ENCODE results near the gene WDR13.
"Not testable (repeated sequence)": the region's sequence is repeated elsewhere in the genome, so short reads cannot be mapped to it uniquely, and the experiment has no call there.

The WDR13 gene

DNA sequence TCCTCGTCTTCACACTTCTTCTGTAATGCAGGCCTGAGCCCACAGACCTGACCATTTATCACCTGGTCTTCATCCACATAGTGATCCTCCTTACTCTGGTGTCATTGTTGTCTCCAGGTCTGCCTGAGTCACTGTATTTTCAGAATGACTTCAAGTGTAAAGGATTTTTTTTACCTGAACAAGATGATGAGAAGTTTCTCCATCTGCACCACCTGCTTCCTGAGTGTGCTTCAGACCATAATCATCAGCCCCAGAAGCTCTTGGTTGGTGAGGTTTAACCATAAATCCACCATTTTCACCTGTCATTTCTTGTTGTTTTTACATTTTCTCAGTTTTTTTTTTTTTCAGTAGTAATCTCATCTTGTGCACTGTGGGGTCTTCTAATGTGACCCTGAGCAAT is 39.0 kb downstream of the WDR13 start:
- DNase-seq, result no peak

DNA sequence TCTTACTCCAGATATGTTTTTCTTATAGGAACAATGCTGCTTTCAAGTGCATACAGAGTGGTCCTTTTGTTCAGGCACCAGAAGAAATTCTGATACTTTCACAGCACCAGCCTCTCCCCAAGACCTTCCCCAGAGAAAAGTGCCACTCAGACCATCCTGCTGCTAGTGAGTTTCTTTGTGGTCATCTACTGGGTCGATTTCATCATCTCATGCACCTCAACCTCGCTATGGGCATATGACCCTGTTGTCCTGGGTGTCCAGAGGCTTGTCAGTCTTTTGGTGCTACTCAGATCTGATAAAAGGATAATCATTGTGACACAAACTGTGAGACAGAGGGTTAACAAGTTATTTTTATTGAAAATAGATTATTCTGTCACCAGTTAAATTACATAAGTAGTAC is 39.5 kb downstream of the WDR13 start:
- DNase-seq, result no peak
- in situ Hi-C loops (cut with HindIII; ENCODE audit: low pct_ligation_motif_present, low pct_unique_long_range_greater_than_20kb, low sequenced_read_pairs), result no loop called here

More for the DNA sequence above, 39.0 kb downstream of the WDR13 start:
- in situ Hi-C loops (cut with HindIII; ENCODE audit: low pct_ligation_motif_present, low pct_unique_long_range_greater_than_20kb, low sequenced_read_pairs), result no loop called here

DNA sequence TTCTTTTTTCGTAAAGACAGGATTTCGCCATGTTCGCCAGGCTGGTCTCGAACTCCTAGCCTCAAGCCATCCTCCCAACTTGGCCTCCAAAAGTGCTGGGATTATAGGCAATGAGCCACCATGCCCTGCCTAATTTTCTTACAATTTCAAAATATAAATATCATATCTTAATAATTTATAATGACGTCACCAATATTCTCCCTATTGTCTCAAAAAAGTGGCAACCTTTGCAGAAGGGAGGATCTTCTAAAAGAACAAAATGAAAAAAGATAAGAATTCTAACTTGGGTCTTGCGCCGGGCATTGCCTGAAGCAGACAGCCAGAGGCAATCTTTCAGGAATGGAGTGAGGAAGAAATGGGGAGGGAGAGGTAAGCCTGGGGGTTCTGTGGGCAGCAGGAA is 48.4 kb downstream of the WDR13 start:
- no peak for DNase-seq
- in situ Hi-C loops (cut with HindIII; ENCODE audit: low pct_ligation_motif_present, low pct_unique_long_range_greater_than_20kb, low sequenced_read_pairs), result no loop called here

DNA sequence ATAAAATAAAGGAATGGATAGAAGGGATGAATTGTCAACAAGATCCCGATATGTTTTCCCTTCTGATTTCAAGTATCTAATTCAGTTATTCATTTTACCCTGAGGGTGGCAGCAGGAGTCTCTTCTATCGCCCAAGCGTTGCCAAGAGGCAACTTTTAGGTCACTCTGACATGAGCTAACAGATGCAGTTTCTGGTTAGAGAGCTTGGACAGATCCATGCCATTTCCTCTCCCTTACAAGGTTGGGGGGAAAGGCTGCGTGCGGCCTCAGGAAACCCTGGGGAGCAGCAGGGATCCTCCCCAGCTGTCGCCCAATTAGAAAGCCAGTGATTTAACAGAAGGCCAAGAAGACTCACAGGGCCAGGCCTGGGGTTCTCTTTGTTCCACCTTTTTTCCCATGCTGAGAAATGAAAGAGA is 51.1 kb downstream of the WDR13 start:
- in situ Hi-C loops (cut with HindIII; ENCODE audit: low pct_ligation_motif_present, low pct_unique_long_range_greater_than_20kb, low sequenced_read_pairs), result no loop called here
- DNase-seq, result peak; percentile 29

DNA sequence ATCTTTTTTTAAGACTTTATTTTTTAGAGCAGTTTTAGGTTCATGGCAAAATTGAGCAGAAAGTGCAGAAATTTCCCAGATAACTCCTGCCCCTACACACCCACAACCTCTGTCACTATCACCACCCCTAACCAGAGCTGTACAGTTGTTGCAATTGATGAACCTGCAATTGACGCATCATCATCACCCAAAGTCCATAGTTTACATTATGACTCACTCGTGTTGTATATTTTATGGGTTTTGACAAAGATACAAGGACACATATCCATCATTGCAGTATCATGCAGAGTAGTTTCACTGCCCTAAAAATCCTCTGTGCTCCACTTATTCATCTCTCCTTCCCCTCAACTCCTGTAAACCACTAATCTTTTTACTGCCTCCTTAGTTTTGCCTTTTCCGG is 51.8 kb downstream of the WDR13 start:
- no peak for DNase-seq
- in situ Hi-C loops (cut with HindIII; ENCODE audit: low pct_ligation_motif_present, low pct_unique_long_range_greater_than_20kb, low sequenced_read_pairs), result no loop called here

DNA sequence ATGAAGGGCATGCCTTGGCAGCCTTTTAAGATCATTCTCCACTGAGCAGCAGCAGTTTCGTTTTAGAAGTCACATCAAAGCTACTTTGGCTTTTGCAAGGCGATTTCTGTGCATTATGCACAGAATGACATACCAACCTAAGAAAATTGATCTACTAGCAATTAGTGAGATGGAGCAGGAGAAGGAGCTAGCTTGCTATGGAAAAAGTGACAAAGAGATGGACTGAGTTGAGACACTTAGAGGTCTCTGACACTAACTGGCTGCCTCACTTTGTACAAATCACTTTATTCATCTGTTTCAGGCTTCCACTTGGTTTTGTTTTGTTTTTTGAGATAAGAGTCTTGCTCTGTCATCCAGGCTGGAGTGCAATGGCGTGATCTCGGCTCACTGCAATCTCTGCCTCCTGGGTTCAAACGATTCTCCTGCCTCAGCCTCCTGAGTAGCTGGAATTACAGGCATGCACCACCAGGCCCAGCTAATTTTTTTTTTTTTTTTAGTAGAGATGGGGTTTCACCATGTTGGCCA is 54.8 kb downstream of the WDR13 start:
- DNase-seq; in situ Hi-C loops (cut with HindIII; ENCODE audit: low pct_ligation_motif_present, low pct_unique_long_range_greater_than_20kb, low sequenced_read_pairs): not testable (repeated sequence)

DNA sequence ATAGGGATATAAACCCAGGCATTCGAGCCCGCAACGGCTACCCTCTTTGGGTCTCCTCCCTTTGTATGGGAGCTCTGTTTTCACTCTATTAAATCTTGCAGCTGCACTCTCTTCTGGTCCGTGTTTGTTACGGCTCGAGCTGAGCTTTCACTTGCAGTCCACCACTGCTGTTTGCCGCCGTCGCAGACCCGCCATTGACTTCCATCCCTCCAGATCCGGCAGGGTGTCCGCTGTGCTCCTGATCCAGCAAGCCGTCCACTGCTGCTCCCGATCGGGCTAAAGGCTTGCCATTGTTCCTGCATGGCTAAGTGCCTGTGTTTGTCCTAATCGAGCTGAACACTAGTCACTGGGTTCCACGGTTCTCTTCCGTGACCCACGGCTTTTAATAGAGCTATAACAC is 57.5 kb downstream of the WDR13 start:
- in situ Hi-C loops (cut with HindIII; ENCODE audit: low pct_ligation_motif_present, low pct_unique_long_range_greater_than_20kb, low sequenced_read_pairs); DNase-seq: not testable (repeated sequence)
